ENCODE data around the gene PARD3.

Gene PARD3

GRCh38 chr10:34102237-34102673 is 712.8 kb downstream of the PARD3 start:
- POLR2A ChIA-PET, result no interaction called here
- CTCF ChIA-PET, result no interaction called here
- TF ChIP-seq HDGF (IDR thresholded peaks at IDR 0.05; ENCODE audit: borderline replicate concordance), result no peak
- DNase-seq (ENCODE audit: extremely low spot score), result no peak

DNA sequence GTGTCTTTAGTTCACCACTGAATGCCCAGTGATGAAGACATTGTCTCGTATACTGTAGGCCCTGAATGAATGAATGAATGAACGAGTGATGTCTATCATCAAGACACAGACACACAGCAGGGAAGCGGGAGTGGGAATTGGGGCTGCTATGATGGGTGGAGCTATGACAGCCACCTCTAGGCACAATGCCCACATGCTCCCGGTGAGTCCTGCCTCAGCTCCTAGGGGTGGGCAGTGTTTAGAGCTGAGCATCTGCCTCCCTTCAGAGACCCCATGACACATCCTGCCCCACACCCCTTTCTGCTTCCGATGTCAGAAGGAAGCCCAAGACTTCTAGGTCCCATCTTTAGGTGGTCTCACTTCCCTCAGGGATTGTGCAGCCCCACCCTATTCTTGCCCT is 714.1 kb downstream of the PARD3 start:
- TF ChIP-seq ZNF384 (IDR thresholded peaks at IDR 0.05) (no peak), SUZ12 (IDR thresholded peaks at IDR 0.05) (no peak)
- POLR2A ChIA-PET, result no interaction called here
- CTCF ChIA-PET, result no interaction called here
- no peak for DNase-seq (ENCODE audit: extremely low spot score)

GRCh38 chr10:34098821-34099567 is 716.1 kb downstream of the PARD3 start:
- ChIA-PET CTCF (no interaction called here), POLR2A (no interaction called here)
- TF ChIP-seq PKNOX1 (IDR thresholded peaks at IDR 0.05) (no peak), FOXA1 (IDR thresholded peaks at IDR 0.05) (no peak), LEF1 (IDR thresholded peaks at IDR 0.05; ENCODE audit: borderline replicate concordance) (no peak), TARDBP (IDR thresholded peaks at IDR 0.05) (no peak), ZNF384 (IDR thresholded peaks at IDR 0.05) (no peak), BHLHE40 (IDR thresholded peaks at IDR 0.05; ENCODE audit: borderline replicate concordance) (no peak), NFRKB (IDR thresholded peaks at IDR 0.05) (no peak), HDGF (IDR thresholded peaks at IDR 0.05; ENCODE audit: borderline replicate concordance) (no peak), L3MBTL2 (conservative IDR thresholded peaks at IDR 0.05) (no peak), FOXK2 (IDR thresholded peaks at IDR 0.05) (no peak), SP1 (IDR thresholded peaks at IDR 0.05) (no peak), ELF4 (IDR thresholded peaks at IDR 0.05) (no peak), ARNT (IDR thresholded peaks at IDR 0.05) (no peak), FOXM1 (IDR thresholded peaks at IDR 0.05; ENCODE audit: borderline replicate concordance) (no peak), SUZ12 (IDR thresholded peaks at IDR 0.05) (no peak), CTBP1 (IDR thresholded peaks at IDR 0.05; ENCODE audit: borderline replicate concordance) (no peak)
- no peak for DNase-seq (ENCODE audit: extremely low spot score)

GRCh38 chr10:34097682-34098081 is 717.4 kb downstream of the PARD3 start:
- ChIA-PET POLR2A (no interaction called here), CTCF (no interaction called here)
- TF ChIP-seq HDGF (IDR thresholded peaks at IDR 0.05; ENCODE audit: borderline replicate concordance), result no peak
- TF ChIP-seq ZNF384 (IDR thresholded peaks at IDR 0.05), result no peak
- TF ChIP-seq FOXA1 (IDR thresholded peaks at IDR 0.05), result no peak
- no peak for TF ChIP-seq FOXM1 (IDR thresholded peaks at IDR 0.05; ENCODE audit: borderline replicate concordance)
- no peak for TF ChIP-seq CTBP1 (IDR thresholded peaks at IDR 0.05; ENCODE audit: borderline replicate concordance)
- TF ChIP-seq ARNT (IDR thresholded peaks at IDR 0.05), result no peak
- no peak for TF ChIP-seq ELF4 (IDR thresholded peaks at IDR 0.05)
- no peak for TF ChIP-seq BHLHE40 (IDR thresholded peaks at IDR 0.05; ENCODE audit: borderline replicate concordance)
- TF ChIP-seq PKNOX1 (IDR thresholded peaks at IDR 0.05), result no peak
- no peak for TF ChIP-seq TARDBP (IDR thresholded peaks at IDR 0.05)
- TF ChIP-seq SUZ12 (IDR thresholded peaks at IDR 0.05), result no peak
- TF ChIP-seq LEF1 (IDR thresholded peaks at IDR 0.05; ENCODE audit: borderline replicate concordance), result no peak
- DNase-seq (ENCODE audit: extremely low spot score), result no peak

GRCh38 chr10:34094961-34095360 is 720.1 kb downstream of the PARD3 start:
- ChIA-PET POLR2A (no interaction called here), CTCF (no interaction called here)
- no peak for TF ChIP-seq TARDBP (IDR thresholded peaks at IDR 0.05)
- no peak for TF ChIP-seq L3MBTL2 (conservative IDR thresholded peaks at IDR 0.05)
- TF ChIP-seq BHLHE40 (IDR thresholded peaks at IDR 0.05; ENCODE audit: borderline replicate concordance), result no peak
- TF ChIP-seq SUZ12 (IDR thresholded peaks at IDR 0.05), result no peak
- no peak for TF ChIP-seq FOXM1 (IDR thresholded peaks at IDR 0.05; ENCODE audit: borderline replicate concordance)
- no peak for TF ChIP-seq SP1 (IDR thresholded peaks at IDR 0.05)
- no peak for TF ChIP-seq HDGF (IDR thresholded peaks at IDR 0.05; ENCODE audit: borderline replicate concordance)
- TF ChIP-seq ARNT (IDR thresholded peaks at IDR 0.05), result no peak
- TF ChIP-seq FOXK2 (IDR thresholded peaks at IDR 0.05), result no peak
- TF ChIP-seq ELF4 (IDR thresholded peaks at IDR 0.05), result no peak
- no peak for TF ChIP-seq LEF1 (IDR thresholded peaks at IDR 0.05; ENCODE audit: borderline replicate concordance)
- no peak for TF ChIP-seq PKNOX1 (IDR thresholded peaks at IDR 0.05)
- no peak for TF ChIP-seq ZNF384 (IDR thresholded peaks at IDR 0.05)
- DNase-seq (ENCODE audit: extremely low spot score), result no peak

DNA sequence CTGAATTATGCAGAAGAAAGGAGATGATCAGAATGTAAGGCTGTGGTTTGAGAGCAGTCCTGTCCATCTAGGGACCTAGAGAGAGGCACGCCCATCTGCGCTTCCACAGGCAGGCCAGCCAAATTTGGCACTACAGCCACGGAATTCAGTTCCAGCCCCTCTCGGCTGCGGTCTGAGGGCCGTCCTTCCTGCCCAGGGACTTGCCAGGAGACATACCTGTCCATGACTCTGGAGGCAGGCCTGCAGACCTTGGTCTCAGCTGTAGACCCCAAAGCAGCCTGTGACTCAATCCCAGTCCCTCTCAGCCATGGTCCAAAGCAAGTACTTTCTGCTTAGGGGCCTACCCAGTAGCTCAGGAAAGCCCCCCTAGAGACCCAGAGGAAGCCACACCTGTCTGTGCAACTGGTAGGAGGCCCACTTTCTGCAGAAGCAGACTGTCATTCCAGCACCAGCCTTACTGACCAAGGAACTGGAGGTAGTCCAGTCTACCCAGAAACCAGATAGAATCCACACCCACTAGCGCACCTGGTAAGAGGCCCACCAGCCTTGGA is 720.9 kb downstream of the PARD3 start:
- POLR2A ChIA-PET, result no interaction called here
- DNase-seq (ENCODE audit: extremely low spot score), result no peak
- CTCF ChIA-PET, result interaction anchor here (0.6 kb wide), 1 partner anchor 76 kb away, joined by 7 read pairs; no protein-coding TSS in a partner anchor
- TF ChIP-seq LEF1 (IDR thresholded peaks at IDR 0.05; ENCODE audit: borderline replicate concordance), result no peak
- no peak for TF ChIP-seq TARDBP (IDR thresholded peaks at IDR 0.05)
- no peak for TF ChIP-seq SUZ12 (IDR thresholded peaks at IDR 0.05)
- no peak for TF ChIP-seq NFRKB (IDR thresholded peaks at IDR 0.05)
- no peak for TF ChIP-seq ELF4 (IDR thresholded peaks at IDR 0.05)
- TF ChIP-seq FOXK2 (IDR thresholded peaks at IDR 0.05), result no peak
- TF ChIP-seq CTBP1 (IDR thresholded peaks at IDR 0.05; ENCODE audit: borderline replicate concordance), result no peak
